GM12878 (cell line): ENCODE data around the gene LASP1NB.

Experiments
- BRCA1 ChIP-seq: IDR thresholded peaks from 2 replicates; pipeline ENCODE4 v1.6.1; 2011; ENCODE audit warnings: low read depth, low read length, improper control_type of control experiment
- KDM1A ChIP-seq: fragments of 200-600 bp; sonication (generic); IDR thresholded peaks from 2 replicates; pipeline ENCODE4 v1.6.1; 2016; ENCODE audit warnings: borderline replicate concordance
- MEF2B ChIP-seq: fragments of 450-650 bp; IDR thresholded peaks from 2 replicates; pipeline ENCODE4 v1.6.1; 2018; ENCODE audit warnings: mild to moderate bottlenecking, moderate library complexity; ENCODE audit not compliant: partially characterized antibody, poor library complexity, severe bottlenecking
- POLR2A ChIP-seq: IDR thresholded peaks from 2 replicates; pipeline ENCODE4 v1.6.1; 2011; ENCODE audit warnings: low read depth, mild to moderate bottlenecking, low read length
- POLR2AphosphoS5 ChIP-seq: IDR thresholded peaks from 2 replicates; pipeline ENCODE4 v1.6.1; 2011; ENCODE audit warnings: mild to moderate bottlenecking, low read length, inconsistent platforms
- SMAD1 ChIP-seq: fragments of 450-650 bp; IDR thresholded peaks from 2 replicates; pipeline ENCODE4 v1.6.1; 2018; ENCODE audit warnings: mild to moderate bottlenecking, low read depth; ENCODE audit not compliant: partially characterized antibody
- SPI1 ChIP-seq: IDR thresholded peaks from 2 replicates; pipeline ENCODE4 v1.6.1; 2011; ENCODE audit warnings: low read depth, mild to moderate bottlenecking, low read length, moderate library complexity, borderline replicate concordance; ENCODE audit not compliant: insufficient read depth
- WRNIP1 ChIP-seq: IDR thresholded peaks from 2 replicates; pipeline ENCODE4 v1.6.1; 2011; ENCODE audit warnings: low read depth, low read length, improper control_type of control experiment, borderline replicate concordance
- TF ChIP-seq, protein P1 (sequence below), 3 experiments: IDR thresholded peaks in 2 of 3; conservative IDR thresholded peaks in 1 of 3; 2 replicates each; pipeline ENCODE4 v1.5.1; 2011; ENCODE audit warnings: low read depth in 3 of 3, low read length in 3 of 3, mild to moderate bottlenecking in 3 of 3, control low read depth in 2 of 3, moderate library complexity in 2 of 3, inconsistent platforms in 1 of 3, mixed read lengths in 1 of 3; ENCODE audit not compliant: control insufficient read depth in 2 of 3, insufficient read depth in 1 of 3; ENCODE audit errors: extremely low read depth in 1 of 3
- TF ChIP-seq, protein P2 (sequence below): fragments of 450-650 bp; IDR thresholded peaks from 2 replicates; pipeline ENCODE4 v1.6.1; 2017; ENCODE audit warnings: borderline replicate concordance
- TF ChIP-seq, protein P3 (sequence below): IDR thresholded peaks from 2 replicates; pipeline ENCODE4 v1.6.1; 2012; ENCODE audit warnings: mild to moderate bottlenecking, low read depth, low read length

DNA sequence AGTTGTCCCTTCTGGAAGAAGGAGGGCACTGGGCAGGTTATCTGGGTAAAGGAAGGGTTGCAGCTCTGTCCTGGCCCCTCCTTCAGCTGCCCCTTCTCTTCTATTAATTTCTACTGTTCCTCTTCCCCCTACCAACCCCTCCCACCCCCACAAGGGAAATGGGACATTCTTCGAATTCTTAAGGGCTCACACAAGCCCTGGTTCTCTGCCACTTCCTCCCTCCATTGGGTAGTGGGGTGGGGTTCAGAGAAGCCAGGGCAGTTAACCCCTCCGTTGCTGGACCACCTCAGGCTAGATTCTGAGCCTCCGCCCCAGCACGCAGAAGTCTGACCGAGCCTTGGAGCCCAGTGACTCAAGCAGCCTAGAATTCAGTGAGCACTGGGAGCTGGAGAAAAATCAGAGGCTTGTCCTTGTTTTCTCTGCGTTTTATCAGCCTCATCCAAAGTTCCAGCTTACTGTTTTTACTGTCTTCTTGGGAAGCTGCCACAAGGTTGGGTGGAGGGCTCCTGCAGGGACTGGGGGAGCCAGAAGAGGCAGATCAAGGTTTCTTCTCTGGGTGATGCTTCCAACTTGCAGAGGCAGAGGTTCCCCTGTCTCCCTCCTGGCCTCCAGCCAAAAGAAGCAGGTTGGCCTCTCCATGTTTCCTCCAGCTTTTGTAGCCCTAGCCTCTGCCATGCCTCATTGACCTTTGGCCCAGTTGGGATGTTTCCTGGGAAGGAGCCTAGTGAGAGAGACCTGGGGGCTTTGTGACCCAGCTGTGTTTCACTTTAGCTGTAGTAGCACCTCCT lies 45.3 kb upstream of the LASP1NB start:
- TF ChIP-seq SMAD1 (no peak), MEF2B (no peak), WRNIP1 (no peak), SPI1 (no peak), KDM1A (no peak), POLR2A (no peak), POLR2AphosphoS5 (no peak), BRCA1 (no peak)
- TF ChIP-seq, protein P1, sequence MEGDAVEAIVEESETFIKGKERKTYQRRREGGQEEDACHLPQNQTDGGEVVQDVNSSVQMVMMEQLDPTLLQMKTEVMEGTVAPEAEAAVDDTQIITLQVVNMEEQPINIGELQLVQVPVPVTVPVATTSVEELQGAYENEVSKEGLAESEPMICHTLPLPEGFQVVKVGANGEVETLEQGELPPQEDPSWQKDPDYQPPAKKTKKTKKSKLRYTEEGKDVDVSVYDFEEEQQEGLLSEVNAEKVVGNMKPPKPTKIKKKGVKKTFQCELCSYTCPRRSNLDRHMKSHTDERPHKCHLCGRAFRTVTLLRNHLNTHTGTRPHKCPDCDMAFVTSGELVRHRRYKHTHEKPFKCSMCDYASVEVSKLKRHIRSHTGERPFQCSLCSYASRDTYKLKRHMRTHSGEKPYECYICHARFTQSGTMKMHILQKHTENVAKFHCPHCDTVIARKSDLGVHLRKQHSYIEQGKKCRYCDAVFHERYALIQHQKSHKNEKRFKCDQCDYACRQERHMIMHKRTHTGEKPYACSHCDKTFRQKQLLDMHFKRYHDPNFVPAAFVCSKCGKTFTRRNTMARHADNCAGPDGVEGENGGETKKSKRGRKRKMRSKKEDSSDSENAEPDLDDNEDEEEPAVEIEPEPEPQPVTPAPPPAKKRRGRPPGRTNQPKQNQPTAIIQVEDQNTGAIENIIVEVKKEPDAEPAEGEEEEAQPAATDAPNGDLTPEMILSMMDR (IDR thresholded peaks at IDR 0.05 in 2 of 3, conservative IDR thresholded peaks at IDR 0.05 in 1 of 3; ENCODE audit: control insufficient read depth in 2 of 3, extremely low read depth in 1 of 3, insufficient read depth in 1 of 3, low read depth in 3 of 3, low read length in 3 of 3) = no peak
- TF ChIP-seq, protein P2, sequence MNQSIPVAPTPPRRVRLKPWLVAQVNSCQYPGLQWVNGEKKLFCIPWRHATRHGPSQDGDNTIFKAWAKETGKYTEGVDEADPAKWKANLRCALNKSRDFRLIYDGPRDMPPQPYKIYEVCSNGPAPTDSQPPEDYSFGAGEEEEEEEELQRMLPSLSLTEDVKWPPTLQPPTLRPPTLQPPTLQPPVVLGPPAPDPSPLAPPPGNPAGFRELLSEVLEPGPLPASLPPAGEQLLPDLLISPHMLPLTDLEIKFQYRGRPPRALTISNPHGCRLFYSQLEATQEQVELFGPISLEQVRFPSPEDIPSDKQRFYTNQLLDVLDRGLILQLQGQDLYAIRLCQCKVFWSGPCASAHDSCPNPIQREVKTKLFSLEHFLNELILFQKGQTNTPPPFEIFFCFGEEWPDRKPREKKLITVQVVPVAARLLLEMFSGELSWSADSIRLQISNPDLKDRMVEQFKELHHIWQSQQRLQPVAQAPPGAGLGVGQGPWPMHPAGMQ = no peak
- TF ChIP-seq, protein P3, sequence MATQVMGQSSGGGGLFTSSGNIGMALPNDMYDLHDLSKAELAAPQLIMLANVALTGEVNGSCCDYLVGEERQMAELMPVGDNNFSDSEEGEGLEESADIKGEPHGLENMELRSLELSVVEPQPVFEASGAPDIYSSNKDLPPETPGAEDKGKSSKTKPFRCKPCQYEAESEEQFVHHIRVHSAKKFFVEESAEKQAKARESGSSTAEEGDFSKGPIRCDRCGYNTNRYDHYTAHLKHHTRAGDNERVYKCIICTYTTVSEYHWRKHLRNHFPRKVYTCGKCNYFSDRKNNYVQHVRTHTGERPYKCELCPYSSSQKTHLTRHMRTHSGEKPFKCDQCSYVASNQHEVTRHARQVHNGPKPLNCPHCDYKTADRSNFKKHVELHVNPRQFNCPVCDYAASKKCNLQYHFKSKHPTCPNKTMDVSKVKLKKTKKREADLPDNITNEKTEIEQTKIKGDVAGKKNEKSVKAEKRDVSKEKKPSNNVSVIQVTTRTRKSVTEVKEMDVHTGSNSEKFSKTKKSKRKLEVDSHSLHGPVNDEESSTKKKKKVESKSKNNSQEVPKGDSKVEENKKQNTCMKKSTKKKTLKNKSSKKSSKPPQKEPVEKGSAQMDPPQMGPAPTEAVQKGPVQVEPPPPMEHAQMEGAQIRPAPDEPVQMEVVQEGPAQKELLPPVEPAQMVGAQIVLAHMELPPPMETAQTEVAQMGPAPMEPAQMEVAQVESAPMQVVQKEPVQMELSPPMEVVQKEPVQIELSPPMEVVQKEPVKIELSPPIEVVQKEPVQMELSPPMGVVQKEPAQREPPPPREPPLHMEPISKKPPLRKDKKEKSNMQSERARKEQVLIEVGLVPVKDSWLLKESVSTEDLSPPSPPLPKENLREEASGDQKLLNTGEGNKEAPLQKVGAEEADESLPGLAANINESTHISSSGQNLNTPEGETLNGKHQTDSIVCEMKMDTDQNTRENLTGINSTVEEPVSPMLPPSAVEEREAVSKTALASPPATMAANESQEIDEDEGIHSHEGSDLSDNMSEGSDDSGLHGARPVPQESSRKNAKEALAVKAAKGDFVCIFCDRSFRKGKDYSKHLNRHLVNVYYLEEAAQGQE = no peak
